ENCODE data around the gene SH2D1B. TPM values are rescaled to one million over a fixed set of nuclear protein-coding genes. Genes with fewer than 3 reads are reported as not detected.

SH2D1B gene
- total RNA-seq, 2 donors from 2014 or later, result not detected

DNA sequence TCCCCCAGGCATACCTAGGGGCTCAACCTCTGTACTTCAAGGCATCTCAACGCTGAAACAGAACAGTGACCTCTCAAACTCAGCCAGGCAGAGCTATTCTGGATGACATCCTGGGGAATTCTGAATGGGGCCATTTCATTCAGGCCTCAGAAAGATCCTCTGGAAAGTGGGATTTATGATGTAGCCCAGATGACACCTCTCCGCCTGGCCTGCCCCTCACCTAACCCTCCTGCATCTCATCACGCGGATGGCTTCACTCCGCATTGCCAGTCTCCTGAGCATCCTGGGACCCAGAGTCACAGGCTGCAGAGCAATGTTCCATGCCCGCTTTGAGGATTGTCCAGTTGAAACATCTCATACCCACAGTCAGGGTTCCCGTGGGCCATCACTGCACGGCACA, 36.5 kb downstream of the SH2D1B start:
- H3K36me3 Mint-ChIP-seq (ENCODE audit: low read depth), result no peaks in the 10 kb centered on the region
- Histone ChIP-seq H3K36me3 (ENCODE audit: control insufficient read depth, insufficient read depth, low read length) (no peaks in the 10 kb centered on the region), H3K9me3 (ENCODE audit: control insufficient read depth, low read length) (no peaks in the 10 kb centered on the region), H3K27ac (ENCODE audit: low read depth, low read length) (no peak overlapping the region), H3K9ac (ENCODE audit: extremely low read depth, low read length, poor library complexity, severe bottlenecking) (no peak overlapping the region), H3K4me1 (ENCODE audit: control insufficient read depth, insufficient read depth, low read length) (peaks cover 12% of the 10 kb centered on the region), H3K4me3 (ENCODE audit: low read length) (no peak overlapping the region), H3K27me3 (ENCODE audit: control insufficient read depth, insufficient read depth, low read length, poor library complexity, severe bottlenecking) (peaks cover 19% of the 10 kb centered on the region)
- DNase-seq, result peak; percentile 22
- H3K4me3 Mint-ChIP-seq, result no peak overlapping the region
- 83 to 100% methylated on average over 4 to 8 of the region's 8 CpGs for WGBS, 2 experiments (ENCODE audit: insufficient coverage in 1 of 2, insufficient read length in 1 of 2)
- TF ChIP-seq CTCF (conservative IDR thresholded peaks at IDR 0.05), result no peak
- H3K4me1 Mint-ChIP-seq, result peaks cover 30% of the 10 kb centered on the region
- H3K27me3 Mint-ChIP-seq (ENCODE audit: insufficient read depth), result peaks cover 44% of the 10 kb centered on the region
- no peak overlapping the region for H3K27ac Mint-ChIP-seq
- no peaks in the 10 kb centered on the region for H3K9me3 Mint-ChIP-seq

- H3K4me3 Mint-ChIP-seq, result no peak overlapping the region
- no peak for DNase-seq
- Histone ChIP-seq H3K27me3 (ENCODE audit: control insufficient read depth, insufficient read depth, low read length, poor library complexity, severe bottlenecking) (peaks cover 19% of the 10 kb centered on the region), H3K4me3 (ENCODE audit: low read length) (no peak overlapping the region), H3K9ac (ENCODE audit: extremely low read depth, low read length, poor library complexity, severe bottlenecking) (no peak overlapping the region), H3K27ac (ENCODE audit: low read depth, low read length) (no peak overlapping the region), H3K36me3 (ENCODE audit: control insufficient read depth, insufficient read depth, low read length) (no peaks in the 10 kb centered on the region), H3K9me3 (ENCODE audit: control insufficient read depth, low read length) (no peaks in the 10 kb centered on the region), H3K4me1 (ENCODE audit: control insufficient read depth, insufficient read depth, low read length) (peaks cover 12% of the 10 kb centered on the region)
- no peak for TF ChIP-seq CTCF (conservative IDR thresholded peaks at IDR 0.05)
- H3K4me1 Mint-ChIP-seq, result peaks cover 30% of the 10 kb centered on the region
- H3K9me3 Mint-ChIP-seq, result no peaks in the 10 kb centered on the region
- H3K27me3 Mint-ChIP-seq (ENCODE audit: insufficient read depth), result peaks cover 37% of the 10 kb centered on the region
- peak overlapping the region; percentile 45 for H3K27ac Mint-ChIP-seq
- H3K36me3 Mint-ChIP-seq (ENCODE audit: low read depth), result no peaks in the 10 kb centered on the region
- WGBS, 2 experiments (ENCODE audit: insufficient coverage in 1 of 2, insufficient read length in 1 of 2), result 91 to 100% methylated on average over 6 to 9 of the region's 9 CpGs
Measured at GRCh38 chr1:162374406-162374805, 37.5 kb downstream of the SH2D1B start.

DNA sequence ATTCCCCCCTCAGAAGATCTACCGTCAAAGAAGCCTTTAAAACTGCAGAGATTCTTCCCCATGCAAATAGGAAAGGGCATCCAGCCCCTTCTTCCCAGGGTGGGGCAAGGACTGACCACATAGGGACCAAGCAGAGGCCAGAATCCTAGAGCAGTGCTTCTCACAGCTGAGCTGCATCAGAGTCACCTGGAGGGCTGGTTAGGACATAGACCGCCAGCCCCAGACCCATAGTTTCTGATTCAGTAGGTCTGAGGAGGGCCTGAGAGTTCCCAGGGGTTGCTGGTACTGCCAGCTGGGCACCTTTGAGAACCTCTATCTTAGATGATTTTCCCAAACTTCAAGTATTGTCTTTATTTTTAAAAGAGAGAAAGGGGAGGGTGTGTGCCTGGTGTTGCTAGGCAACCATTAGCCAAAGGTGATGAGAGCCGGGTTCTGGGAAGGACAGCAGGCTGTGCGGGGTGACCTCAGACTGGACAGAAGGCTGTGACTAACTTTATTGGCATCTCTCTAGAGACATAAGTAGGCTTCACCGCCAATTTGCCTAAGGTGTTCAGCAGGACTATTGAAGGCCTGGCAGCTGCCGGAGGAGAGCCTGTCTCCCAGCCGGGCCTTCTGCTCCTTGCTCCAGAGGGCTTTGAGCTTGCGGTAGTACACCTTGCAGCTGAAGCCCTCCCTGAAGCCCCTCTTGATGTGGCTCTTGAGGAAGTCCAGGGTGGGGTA, 38.2 kb downstream of the SH2D1B start:
- no peak for TF ChIP-seq CTCF (conservative IDR thresholded peaks at IDR 0.05)
- no peaks in the 10 kb centered on the region for H3K9me3 ChIP-seq (ENCODE audit: control insufficient read depth, low read length)
- Mint-ChIP-seq H3K36me3 (ENCODE audit: low read depth) (no peaks in the 10 kb centered on the region), H3K27ac (no peak overlapping the region), H3K4me3 (no peak overlapping the region), H3K27me3 (ENCODE audit: insufficient read depth) (peaks cover 32% of the 10 kb centered on the region), H3K9me3 (no peaks in the 10 kb centered on the region), H3K4me1 (peaks cover 30% of the 10 kb centered on the region)
- no peak overlapping the region for H3K27ac ChIP-seq (ENCODE audit: low read depth, low read length)
- H3K9ac ChIP-seq (ENCODE audit: extremely low read depth, low read length, poor library complexity, severe bottlenecking), result no peak overlapping the region
- 96 to 97% methylated on average over 5 to 8 of the region's 8 CpGs for WGBS, 2 experiments (ENCODE audit: insufficient coverage in 1 of 2, insufficient read length in 1 of 2)
- H3K4me3 ChIP-seq (ENCODE audit: low read length), result no peak overlapping the region
- H3K36me3 ChIP-seq (ENCODE audit: control insufficient read depth, insufficient read depth, low read length), result no peaks in the 10 kb centered on the region
- peaks cover 19% of the 10 kb centered on the region for H3K27me3 ChIP-seq (ENCODE audit: control insufficient read depth, insufficient read depth, low read length, poor library complexity, severe bottlenecking)
- peaks cover 12% of the 10 kb centered on the region for H3K4me1 ChIP-seq (ENCODE audit: control insufficient read depth, insufficient read depth, low read length)
- no peak for DNase-seq
